ENCODE data around the gene GPRIN1.
"Not testable (repeated sequence)": the region's sequence is repeated elsewhere in the genome, so short reads cannot be mapped to it uniquely, and the experiment has no call there.

GPRIN1 gene

DNA sequence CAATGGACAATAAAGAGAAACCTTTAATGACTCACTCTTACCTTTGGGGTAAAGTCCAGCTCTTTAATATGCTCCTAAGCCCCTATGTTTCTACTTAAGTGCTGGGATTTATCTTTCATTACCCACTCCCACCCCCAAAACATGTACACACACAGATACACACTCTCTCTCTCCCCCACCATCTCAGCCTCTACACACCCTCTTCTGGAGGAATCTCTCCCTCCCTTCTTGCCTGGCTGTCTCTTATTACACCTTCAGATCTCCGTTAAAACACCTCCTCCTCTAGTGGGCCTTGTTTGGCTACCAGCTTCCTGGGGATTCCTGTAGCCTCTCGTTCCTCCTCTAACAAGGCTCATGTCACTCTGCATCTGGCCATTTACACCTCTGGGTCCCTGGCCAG is 6.9 kb downstream of the GPRIN1 start:
- no peak for TF ChIP-seq ZNF654 (tag by site-specific recombination; IDR thresholded peaks at IDR 0.05; ENCODE audit: low read depth)
- TF ChIP-seq ZNF398 (tag by site-specific recombination; IDR thresholded peaks at IDR 0.05) = peak; percentile 81
- TF ChIP-seq EGR2 (tag by site-specific recombination; IDR thresholded peaks at IDR 0.05; ENCODE audit: low read depth) = peak; percentile 81
- 0 out of 2 replicates have a peak, but pooled peaks have one; percentile 29 for TF ChIP-seq ZFHX2 (tag by site-specific recombination; conservative IDR thresholded peaks at IDR 0.05)
- TF ChIP-seq, protein P1, sequence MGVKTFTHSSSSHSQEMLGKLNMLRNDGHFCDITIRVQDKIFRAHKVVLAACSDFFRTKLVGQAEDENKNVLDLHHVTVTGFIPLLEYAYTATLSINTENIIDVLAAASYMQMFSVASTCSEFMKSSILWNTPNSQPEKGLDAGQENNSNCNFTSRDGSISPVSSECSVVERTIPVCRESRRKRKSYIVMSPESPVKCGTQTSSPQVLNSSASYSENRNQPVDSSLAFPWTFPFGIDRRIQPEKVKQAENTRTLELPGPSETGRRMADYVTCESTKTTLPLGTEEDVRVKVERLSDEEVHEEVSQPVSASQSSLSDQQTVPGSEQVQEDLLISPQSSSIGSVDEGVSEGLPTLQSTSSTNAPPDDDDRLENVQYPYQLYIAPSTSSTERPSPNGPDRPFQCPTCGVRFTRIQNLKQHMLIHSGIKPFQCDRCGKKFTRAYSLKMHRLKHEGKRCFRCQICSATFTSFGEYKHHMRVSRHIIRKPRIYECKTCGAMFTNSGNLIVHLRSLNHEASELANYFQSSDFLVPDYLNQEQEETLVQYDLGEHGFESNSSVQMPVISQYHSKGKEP (tag by site-specific recombination; IDR thresholded peaks at IDR 0.05) = no peak
- Histone ChIP-seq H3K4me3 (ENCODE audit: low read depth, low read length) (no peak overlapping the region), H3K36me3 (ENCODE audit: control insufficient read depth in 2 of 2, insufficient read depth in 1 of 2, low read length in 2 of 2) (peaks cover 0 to 7% of the 10 kb centered on the region in 2 experiments; a peak in 1 of 3 replicates), H3K4me1 (ENCODE audit: control insufficient read depth, insufficient read depth, low read length) (no peaks in the 10 kb centered on the region), H3K9me3 (ENCODE audit: control insufficient read depth, insufficient read depth, low read depth, low read length) (no peaks in the 10 kb centered on the region), H3K27ac (ENCODE audit: extremely low read depth, low read depth, low read length) (no peak overlapping the region)
- ChIA-PET POLR2A (no interaction called here), CTCF (interaction anchor here (1.1 kb wide), 1 partner anchor 57 kb away, joined by 4 read pairs; no protein-coding TSS in a partner anchor)

DNA sequence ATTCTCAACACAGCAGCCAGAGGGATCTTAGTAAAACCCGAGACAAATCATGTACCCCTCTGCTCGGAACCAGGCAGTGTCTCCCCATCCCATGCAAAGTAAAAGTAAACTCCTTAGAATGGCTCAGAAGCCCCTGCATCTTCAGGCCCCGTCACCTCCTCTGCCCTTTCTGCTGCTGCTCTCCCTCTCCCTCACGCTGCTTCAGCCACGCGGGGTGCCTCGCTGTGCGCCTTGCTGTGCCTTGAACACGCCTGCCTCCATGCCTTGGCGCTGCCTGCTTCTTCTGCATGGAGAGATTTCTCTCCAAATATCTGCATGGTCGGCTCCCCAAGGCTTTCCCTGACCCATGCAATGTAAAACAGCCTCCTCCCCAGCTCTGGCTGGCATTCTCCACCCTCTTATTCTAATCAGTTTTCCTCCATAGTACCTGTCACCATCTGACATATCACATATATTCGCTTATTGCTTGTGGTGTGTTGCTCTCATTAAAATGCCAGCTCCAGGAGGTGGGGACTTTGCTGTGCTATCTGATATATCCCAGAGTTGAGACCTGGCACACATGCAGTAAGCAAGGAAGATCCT is 8.0 kb downstream of the GPRIN1 start:
- no peak overlapping the region for H3K27ac ChIP-seq (ENCODE audit: extremely low read depth, low read depth, low read length)
- CTCF ChIA-PET = interaction anchor here (1.4 kb wide), 1 partner anchor 28 kb away, joined by 5 read pairs; no protein-coding TSS in a partner anchor

GRCh38 chr5:176599749-176600430 is 10.1 kb downstream of the GPRIN1 start:
- H3K27ac ChIP-seq (ENCODE audit: extremely low read depth, low read depth, low read length); H3K9me3 ChIP-seq (ENCODE audit: control insufficient read depth, insufficient read depth, low read depth, low read length); H3K36me3 ChIP-seq (ENCODE audit: control insufficient read depth in 2 of 2, insufficient read depth in 1 of 2, low read length in 2 of 2); H3K4me1 ChIP-seq (ENCODE audit: control insufficient read depth, insufficient read depth, low read length); H3K4me3 ChIP-seq (ENCODE audit: low read depth, low read length); POLR2A ChIA-PET: not testable (repeated sequence)
- 0 out of 2 replicates have a peak, but pooled peaks have one; percentile 13 for TF ChIP-seq EGR2 (tag by site-specific recombination; IDR thresholded peaks at IDR 0.05; ENCODE audit: low read depth)
- CTCF ChIA-PET = interaction anchor here (0.6 to 0.9 kb wide), 3 partner anchors 26 to 481 kb away, joined by 3 to 4 read pairs (median 3); no protein-coding TSS in a partner anchor

More for the DNA sequence above, 8.0 kb downstream of the GPRIN1 start:
- H3K4me1 ChIP-seq (ENCODE audit: control insufficient read depth, insufficient read depth, low read length) = no peaks in the 10 kb centered on the region
- no peak overlapping the region for H3K4me3 ChIP-seq (ENCODE audit: low read depth, low read length)
- H3K36me3 ChIP-seq (ENCODE audit: control insufficient read depth in 2 of 2, insufficient read depth in 1 of 2, low read length in 2 of 2) = peaks cover 0 to 7% of the 10 kb centered on the region in 2 experiments; a peak in 1 of 3 replicates
- H3K9me3 ChIP-seq (ENCODE audit: control insufficient read depth, insufficient read depth, low read depth, low read length) = no peaks in the 10 kb centered on the region
- no peak for TF ChIP-seq ZNF629 (tag by site-specific recombination; IDR thresholded peaks at IDR 0.05)
- no peak for TF ChIP-seq ZNF202 (tag by site-specific recombination; IDR thresholded peaks at IDR 0.05; ENCODE audit: borderline replicate concordance)
- peak; percentile 35; the same call in 1 of the 2 replicates for TF ChIP-seq ZIC2 (tag by site-specific recombination; IDR thresholded peaks at IDR 0.05)
- POLR2A ChIA-PET = no interaction called here

- Histone ChIP-seq H3K9me3 (ENCODE audit: control insufficient read depth, insufficient read depth, low read depth, low read length) (no peaks in the 10 kb centered on the region), H3K27ac (ENCODE audit: extremely low read depth, low read depth, low read length) (no peak overlapping the region), H3K4me1 (ENCODE audit: control insufficient read depth, insufficient read depth, low read length) (no peaks in the 10 kb centered on the region), H3K36me3 (ENCODE audit: control insufficient read depth in 2 of 2, insufficient read depth in 1 of 2, low read length in 2 of 2) (peaks cover 0 to 7% of the 10 kb centered on the region in 2 experiments; a peak in 1 of 3 replicates), H3K4me3 (ENCODE audit: low read depth, low read length) (no peak overlapping the region)
- ChIA-PET POLR2A (no interaction called here), CTCF (no interaction called here)
- no peak for TF ChIP-seq GLI4 (tag by site-specific recombination; IDR thresholded peaks at IDR 0.05)
Observed at GRCh38 chr5:176597417-176598389, 12.3 kb downstream of the GPRIN1 start.
